Central memory CD8-positive, alpha-beta T cell (primary cell): Measurements from ENCODE around the gene FAM171A1.
"Not testable (repeated sequence)": the region's sequence is repeated elsewhere in the genome, so short reads cannot be mapped to it uniquely, and the experiment has no call there.

ENCODE experiments used
- ATAC-seq: fragments of 150-1000 bp; cut with Tn5 transposase; replicated peaks from 2 replicates; pipeline ENCODE4 v1.10.0; 2022; ENCODE audit warnings: mild to moderate bottlenecking, moderate FRiP score, moderate number of reproducible peaks; ENCODE audit not compliant: poor library complexity, severe bottlenecking; ENCODE audit errors: extremely low read depth
- DNase-seq, 2 donors: peaks; one replicate each; pipeline ENCODE4 v3.0.0; 2021; ENCODE audit warnings: low spot score in 2 of 2
- H3K27ac Mint-ChIP-seq: one replicate; pipeline ENCODE4 v1.8.0; 2022; ENCODE audit warnings: low read depth, mild to moderate bottlenecking, moderate library complexity, mixed read lengths
- H3K27me3 Mint-ChIP-seq: one replicate; pipeline ENCODE4 v1.8.0; 2022; ENCODE audit warnings: mixed read lengths
- H3K36me3 Mint-ChIP-seq: one replicate; pipeline ENCODE4 v1.8.0; 2022; ENCODE audit warnings: mild to moderate bottlenecking, moderate library complexity, mixed read lengths; ENCODE audit not compliant: insufficient read depth
- H3K4me1 Mint-ChIP-seq: one replicate; pipeline ENCODE4 v1.8.0; 2022; ENCODE audit warnings: mixed read lengths
- H3K4me3 Mint-ChIP-seq: one replicate; pipeline ENCODE4 v1.8.0; 2022; ENCODE audit warnings: mild to moderate bottlenecking, moderate library complexity, mixed read lengths
- H3K9me3 Mint-ChIP-seq: one replicate; pipeline ENCODE4 v1.8.0; 2022; ENCODE audit warnings: mixed read lengths

Gene FAM171A1

GRCh38 chr10:15213461-15213861, 157.6 kb downstream of the FAM171A1 start:
- Mint-ChIP-seq H3K4me3 (no peak overlapping the region), H3K9me3 (no peaks in the 10 kb centered on the region), H3K27ac (no peak overlapping the region), H3K36me3 (peaks cover 5% of the 10 kb centered on the region), H3K4me1 (peaks cover 16% of the 10 kb centered on the region), H3K27me3 (no peaks in the 10 kb centered on the region)
- DNase-seq = no peak
- no peak for ATAC-seq

- DNase-seq (no peak), ATAC-seq (no peak)
- H3K4me3 Mint-ChIP-seq = no peak overlapping the region
- H3K9me3 Mint-ChIP-seq = no peaks in the 10 kb centered on the region
- peaks cover 26% of the 10 kb centered on the region for H3K4me1 Mint-ChIP-seq
- no peak overlapping the region for H3K27ac Mint-ChIP-seq
- H3K36me3 Mint-ChIP-seq = peaks cover 5% of the 10 kb centered on the region
- H3K27me3 Mint-ChIP-seq = no peaks in the 10 kb centered on the region
Measured at GRCh38 chr10:15211464-15211979, 159.6 kb downstream of the FAM171A1 start.

- peaks cover 30% of the 10 kb centered on the region for H3K4me1 Mint-ChIP-seq
- H3K36me3 Mint-ChIP-seq = peaks cover 3% of the 10 kb centered on the region
- peak overlapping the region; percentile 57 for H3K4me3 Mint-ChIP-seq
- no peaks in the 10 kb centered on the region for H3K9me3 Mint-ChIP-seq
- ATAC-seq (no peak), DNase-seq (no peak)
- peak overlapping the region; percentile 74 for H3K27ac Mint-ChIP-seq
- H3K27me3 Mint-ChIP-seq = no peaks in the 10 kb centered on the region
Measured at GRCh38 chr10:15210521-15210920, 160.6 kb downstream of the FAM171A1 start.

- peaks cover 32% of the 10 kb centered on the region for H3K4me1 Mint-ChIP-seq
- DNase-seq (peak; percentile 55 to 72), ATAC-seq (peak; percentile 45)
- peak overlapping the region; percentile 57 for H3K4me3 Mint-ChIP-seq
- peak overlapping the region; percentile 74 for H3K27ac Mint-ChIP-seq
- H3K36me3 Mint-ChIP-seq = peaks cover 2% of the 10 kb centered on the region
- no peaks in the 10 kb centered on the region for H3K27me3 Mint-ChIP-seq
- no peaks in the 10 kb centered on the region for H3K9me3 Mint-ChIP-seq
Measured at GRCh38 chr10:15209827-15210509, 161.1 kb downstream of the FAM171A1 start.

- no peak for ATAC-seq
- DNase-seq = no peak
- Mint-ChIP-seq H3K27me3 (no peaks in the 10 kb centered on the region), H3K36me3 (peaks cover 3% of the 10 kb centered on the region), H3K27ac (peak overlapping the region; percentile 74), H3K4me3 (peak overlapping the region; percentile 57), H3K9me3 (no peaks in the 10 kb centered on the region), H3K4me1 (peaks cover 32% of the 10 kb centered on the region)
Measured at GRCh38 chr10:15208221-15208620, 162.9 kb downstream of the FAM171A1 start.

GRCh38 chr10:15207410-15207809, 163.7 kb downstream of the FAM171A1 start:
- H3K27ac Mint-ChIP-seq = peak overlapping the region; percentile 74
- H3K27me3 Mint-ChIP-seq, H3K9me3 Mint-ChIP-seq, ATAC-seq, H3K4me3 Mint-ChIP-seq, H3K36me3 Mint-ChIP-seq, DNase-seq: not testable (repeated sequence)
- H3K4me1 Mint-ChIP-seq = peaks cover 32% of the 10 kb centered on the region

GRCh38 chr10:15202639-15203038, 168.4 kb downstream of the FAM171A1 start:
- peaks cover 2% of the 10 kb centered on the region for H3K36me3 Mint-ChIP-seq
- DNase-seq = no peak
- no peak overlapping the region for H3K27ac Mint-ChIP-seq
- no peaks in the 10 kb centered on the region for H3K27me3 Mint-ChIP-seq
- H3K4me1 Mint-ChIP-seq = peaks cover 14% of the 10 kb centered on the region
- H3K4me3 Mint-ChIP-seq = no peak overlapping the region
- ATAC-seq = no peak
- H3K9me3 Mint-ChIP-seq = no peaks in the 10 kb centered on the region

GRCh38 chr10:15202301-15202621, 168.8 kb downstream of the FAM171A1 start:
- peaks cover 15% of the 10 kb centered on the region for H3K4me1 Mint-ChIP-seq
- ATAC-seq, H3K4me3 Mint-ChIP-seq, H3K9me3 Mint-ChIP-seq, DNase-seq, H3K36me3 Mint-ChIP-seq, H3K27ac Mint-ChIP-seq, H3K27me3 Mint-ChIP-seq: not testable (repeated sequence)

GRCh38 chr10:15201589-15202300, 169.3 kb downstream of the FAM171A1 start:
- Mint-ChIP-seq H3K36me3 (peaks cover 2% of the 10 kb centered on the region), H3K9me3 (no peaks in the 10 kb centered on the region), H3K4me1 (peaks cover 19% of the 10 kb centered on the region), H3K4me3 (no peak overlapping the region), H3K27ac (no peak overlapping the region), H3K27me3 (no peaks in the 10 kb centered on the region)
- DNase-seq (no peak), ATAC-seq (no peak)

- Mint-ChIP-seq H3K4me1 (peaks cover 22% of the 10 kb centered on the region), H3K9me3 (no peaks in the 10 kb centered on the region), H3K4me3 (no peak overlapping the region), H3K27ac (no peak overlapping the region), H3K36me3 (peaks cover 2% of the 10 kb centered on the region), H3K27me3 (no peaks in the 10 kb centered on the region)
- ATAC-seq (no peak), DNase-seq (no peak)
Measured at GRCh38 chr10:15200626-15201025, 170.5 kb downstream of the FAM171A1 start.

GRCh38 chr10:15197911-15198310, 173.2 kb downstream of the FAM171A1 start:
- Mint-ChIP-seq H3K4me1 (peaks cover 19% of the 10 kb centered on the region), H3K4me3 (no peak overlapping the region), H3K27me3 (no peaks in the 10 kb centered on the region), H3K9me3 (no peaks in the 10 kb centered on the region), H3K27ac (no peak overlapping the region), H3K36me3 (no peaks in the 10 kb centered on the region)
- ATAC-seq (no peak), DNase-seq (no peak)

GRCh38 chr10:15197276-15197675, 173.8 kb downstream of the FAM171A1 start:
- no peak for DNase-seq
- H3K9me3 Mint-ChIP-seq = no peaks in the 10 kb centered on the region
- peak; percentile 54 for ATAC-seq
- H3K36me3 Mint-ChIP-seq = no peaks in the 10 kb centered on the region
- H3K27ac Mint-ChIP-seq = peak overlapping the region; percentile 75
- no peaks in the 10 kb centered on the region for H3K27me3 Mint-ChIP-seq
- peaks cover 19% of the 10 kb centered on the region for H3K4me1 Mint-ChIP-seq
- H3K4me3 Mint-ChIP-seq = peak overlapping the region; percentile 37
